Trophoblast cell (in vitro differentiated cells and primary cell): ENCODE measurements around the gene TRIM7.
A peak's percentile ranks its signal among the peaks of the same experiment; 100 is the strongest.

Experiments
- DNase-seq, 2 donors: peaks; one replicate each; pipeline ENCODE4 v3.0.0-alpha.2; 2016
- H2AFZ ChIP-seq: 2 replicates; pipeline ENCODE4 v1.6.1; 2013; ENCODE audit warnings: low read length, moderate library complexity, mild to moderate bottlenecking; ENCODE audit not compliant: insufficient read depth, poor library complexity
- H2AK5ac ChIP-seq: 2 replicates; pipeline ENCODE4 v1.6.1; 2013; ENCODE audit warnings: mild to moderate bottlenecking, low read length
- H2BK120ac ChIP-seq: 2 replicates; pipeline ENCODE4 v1.6.1; 2013; ENCODE audit warnings: low read length, mild to moderate bottlenecking, moderate library complexity; ENCODE audit not compliant: insufficient read depth, poor library complexity
- H2BK12ac ChIP-seq: 2 replicates; pipeline ENCODE4 v1.6.1; 2013; ENCODE audit warnings: mild to moderate bottlenecking, low read length, moderate library complexity
- H2BK5ac ChIP-seq: 2 replicates; pipeline ENCODE4 v1.6.1; 2013; ENCODE audit warnings: low read length, low read depth, moderate library complexity, mild to moderate bottlenecking; ENCODE audit not compliant: poor library complexity
- H3K14ac ChIP-seq: 2 replicates; pipeline ENCODE4 v1.6.1; 2013; ENCODE audit warnings: mild to moderate bottlenecking, low read length
- H3K18ac ChIP-seq: 2 replicates; pipeline ENCODE4 v1.6.1; 2013; ENCODE audit warnings: mild to moderate bottlenecking, low read length
- H3K23ac ChIP-seq: 2 replicates; pipeline ENCODE4 v1.6.1; 2013; ENCODE audit warnings: low read length
- H3K27ac ChIP-seq: 2 replicates; pipeline ENCODE4 v1.5.1; 2013; ENCODE audit warnings: low read depth, mild to moderate bottlenecking, inconsistent platforms, low read length, moderate library complexity
- H3K27me3 ChIP-seq: 2 replicates; pipeline ENCODE4 v1.6.1; 2013; ENCODE audit warnings: inconsistent platforms, mild to moderate bottlenecking, low read length, moderate library complexity; ENCODE audit not compliant: insufficient read depth
- H3K36me3 ChIP-seq, 2 experiments: 1 replicate in 1 of 2; 2 replicates in 1 of 2; pipeline ENCODE4 v1.6.1; 2013; ENCODE audit warnings: low read length in 2 of 2, mild to moderate bottlenecking in 2 of 2, moderate library complexity in 1 of 2; ENCODE audit not compliant: insufficient read depth in 2 of 2, control insufficient read depth in 1 of 2
- H3K4ac ChIP-seq: 2 replicates; pipeline ENCODE4 v1.6.1; 2013; ENCODE audit warnings: low read depth, mild to moderate bottlenecking, low read length, moderate library complexity
- H3K4me1 ChIP-seq, 2 experiments: 1 replicate in 1 of 2; 2 replicates in 1 of 2; pipeline ENCODE4 v1.6.1; 2013; ENCODE audit warnings: low read length in 2 of 2, mild to moderate bottlenecking in 2 of 2, moderate library complexity in 1 of 2; ENCODE audit not compliant: insufficient read depth in 2 of 2, control insufficient read depth in 1 of 2
- H3K4me2 ChIP-seq: 2 replicates; pipeline ENCODE4 v1.6.1; 2013; ENCODE audit warnings: inconsistent platforms, mild to moderate bottlenecking, low read length, moderate library complexity
- H3K4me3 ChIP-seq: 2 replicates; pipeline ENCODE4 v1.5.1; 2013; ENCODE audit warnings: mild to moderate bottlenecking, low read depth, low read length, inconsistent platforms
- H3K79me1 ChIP-seq: one replicate; pipeline ENCODE4 v1.6.1; 2013; ENCODE audit warnings: low read length
- H3K79me2 ChIP-seq: 2 replicates; pipeline ENCODE4 v1.6.1; 2013; ENCODE audit warnings: low read length, mild to moderate bottlenecking; ENCODE audit not compliant: control insufficient read depth, insufficient read depth, poor library complexity
- H3K9ac ChIP-seq: 2 replicates; pipeline ENCODE4 v1.6.1; 2013; ENCODE audit warnings: mild to moderate bottlenecking, low read length
- H3K9me3 ChIP-seq: 2 replicates; pipeline ENCODE4 v1.6.1; 2013; ENCODE audit warnings: low read depth, mild to moderate bottlenecking, control low read depth, inconsistent platforms, low read length; ENCODE audit not compliant: insufficient read depth
- H4K12ac ChIP-seq: 2 replicates; pipeline ENCODE4 v1.6.1; 2013; ENCODE audit warnings: low read depth, mild to moderate bottlenecking, low read length, moderate library complexity
- H4K8ac ChIP-seq: 2 replicates; pipeline ENCODE4 v1.6.1; 2013; ENCODE audit warnings: low read depth, mild to moderate bottlenecking, low read length, moderate library complexity
- H4K91ac ChIP-seq: one replicate; pipeline ENCODE4 v1.6.1; 2013; ENCODE audit warnings: low read depth, mild to moderate bottlenecking, low read length, moderate library complexity
- WGBS: extraction: QIAGEN DNeasy Blood & Tissue Kit; methylation state at CpG from one replicate; pipeline ENCODE4 v1.1.7; 2013; ENCODE audit warnings: missing lambda C conversion rate; ENCODE audit not compliant: insufficient read length, insufficient coverage; ENCODE audit errors: extremely low coverage; 5-methylcytosine and 5-hydroxymethylcytosine counted together

TRIM7 gene

DNA sequence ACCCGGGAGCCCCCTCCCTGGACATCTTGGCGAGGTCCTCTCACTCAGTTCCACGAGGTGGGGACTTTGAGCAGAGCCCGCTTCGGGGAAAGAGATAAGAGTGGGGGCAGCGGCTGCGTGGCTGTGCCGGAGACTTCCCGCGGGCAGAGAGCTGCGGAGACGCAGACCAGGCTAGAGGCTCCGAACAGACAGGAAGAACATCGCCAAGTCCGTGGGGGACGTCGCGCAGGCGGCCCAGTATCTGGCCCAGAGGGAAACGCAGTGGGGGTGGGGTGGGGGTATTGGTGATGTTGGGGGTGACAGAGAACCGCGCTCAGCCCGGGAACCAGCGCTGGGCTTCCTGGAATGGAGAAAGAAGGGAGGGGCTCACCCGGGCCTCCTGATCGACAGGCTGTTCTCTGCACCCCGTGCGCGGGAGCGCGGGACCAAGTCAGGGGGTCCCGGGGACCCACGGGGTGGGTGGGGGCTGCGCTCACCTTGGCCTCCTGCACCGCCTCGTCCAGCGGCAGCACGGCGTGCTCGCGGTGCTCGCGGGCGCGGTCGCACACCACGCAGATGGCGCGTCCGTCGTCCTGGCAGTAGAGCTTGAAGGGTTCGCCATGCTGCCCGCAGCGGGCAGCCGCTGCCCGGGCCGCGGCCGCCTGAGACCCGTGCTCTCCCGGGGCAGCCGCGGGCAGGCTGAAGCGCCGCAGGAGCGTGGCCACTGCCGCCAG is 727 bp downstream of the TRIM7 start:
- Histone ChIP-seq H3K4me3 (peak overlapping the region; percentile 66), H3K18ac (no peak overlapping the region), H4K12ac (no peak overlapping the region), H3K14ac (no peak overlapping the region), H2AK5ac (no peak overlapping the region), H3K4me1 (peaks cover 14 to 24% of the 10 kb centered on the region in 2 experiments), H3K27ac (no peak overlapping the region), H4K8ac (no peak overlapping the region), H3K27me3 (peaks cover 31% of the 10 kb centered on the region), H2BK12ac (no peak overlapping the region), H3K36me3 (no peaks in the 10 kb centered on the region), H3K79me1 (no peaks in the 10 kb centered on the region), H3K4me2 (peak overlapping the region; percentile 69), H2BK5ac (no peak overlapping the region), H4K91ac (no peak overlapping the region), H3K9ac (no peak overlapping the region), H2BK120ac (no peak overlapping the region), H3K79me2 (no peaks in the 10 kb centered on the region), H3K23ac (no peak overlapping the region), H2AFZ (no peak overlapping the region), H3K4ac (no peak overlapping the region), H3K9me3 (peaks cover 3% of the 10 kb centered on the region)
- WGBS = no CpG with 5 or more reads among the region's 67 CpGs
- peak in 1 of 2 donors; percentile 38 for DNase-seq

- WGBS = no CpG with 5 or more reads among the region's 17 CpGs
These were observed 1.3 kb downstream of the TRIM7 start for GRCh38 chr5:181203777-181204112.

GRCh38 chr5:181203093-181203711 is 1.8 kb downstream of the TRIM7 start:
- peak in 1 of 2 donors; percentile 50 for DNase-seq
- H2BK5ac ChIP-seq = no peak overlapping the region
- no peak overlapping the region for H2AFZ ChIP-seq
- H3K27me3 ChIP-seq = peaks cover 31% of the 10 kb centered on the region
- no peak overlapping the region for H4K12ac ChIP-seq
- H3K4me3 ChIP-seq = peak overlapping the region; percentile 30
- H2AK5ac ChIP-seq = no peak overlapping the region
- no CpG with 5 or more reads among the region's 11 CpGs for WGBS
- H3K4me1 ChIP-seq = peaks cover 14 to 24% of the 10 kb centered on the region in 2 experiments
- H4K91ac ChIP-seq = no peak overlapping the region
- no peaks in the 10 kb centered on the region for H3K79me2 ChIP-seq
- H3K14ac ChIP-seq = no peak overlapping the region
- no peaks in the 10 kb centered on the region for H3K36me3 ChIP-seq
- H3K23ac ChIP-seq = no peak overlapping the region
- no peak overlapping the region for H2BK120ac ChIP-seq
- no peaks in the 10 kb centered on the region for H3K79me1 ChIP-seq
- no peak overlapping the region for H3K18ac ChIP-seq
- peaks cover 3% of the 10 kb centered on the region for H3K9me3 ChIP-seq
- H3K4me2 ChIP-seq = no peak overlapping the region
- no peak overlapping the region for H3K4ac ChIP-seq
- no peak overlapping the region for H3K27ac ChIP-seq
- no peak overlapping the region for H4K8ac ChIP-seq
- H3K9ac ChIP-seq = no peak overlapping the region
- H2BK12ac ChIP-seq = no peak overlapping the region

More at GRCh38 chr5:181203777-181204112, 1.3 kb downstream of the TRIM7 start:
- Histone ChIP-seq H4K12ac (no peak overlapping the region), H3K18ac (no peak overlapping the region), H3K79me2 (no peaks in the 10 kb centered on the region), H2BK120ac (no peak overlapping the region), H2BK12ac (no peak overlapping the region), H3K4me1 (peaks cover 14 to 24% of the 10 kb centered on the region in 2 experiments), H3K79me1 (no peaks in the 10 kb centered on the region), H2AFZ (no peak overlapping the region), H2BK5ac (no peak overlapping the region), H3K9ac (no peak overlapping the region), H4K8ac (no peak overlapping the region), H3K27me3 (peaks cover 31% of the 10 kb centered on the region), H3K27ac (no peak overlapping the region), H3K4ac (no peak overlapping the region), H3K9me3 (peaks cover 3% of the 10 kb centered on the region), H3K14ac (no peak overlapping the region), H3K4me2 (peak overlapping the region; percentile 69), H3K36me3 (no peaks in the 10 kb centered on the region), H4K91ac (no peak overlapping the region), H3K4me3 (peak overlapping the region; percentile 30), H3K23ac (no peak overlapping the region), H2AK5ac (no peak overlapping the region)
- no peak for DNase-seq

GRCh38 chr5:181200816-181201215 is 4.2 kb downstream of the TRIM7 start:
- Histone ChIP-seq H3K27me3 (peaks cover 27% of the 10 kb centered on the region), H2BK12ac (no peak overlapping the region), H3K36me3 (no peaks in the 10 kb centered on the region)

More at GRCh38 chr5:181200816-181201215, 4.2 kb downstream of the TRIM7 start:
- Histone ChIP-seq H3K4me1 (peaks cover 14 to 27% of the 10 kb centered on the region in 2 experiments), H3K79me2 (no peaks in the 10 kb centered on the region), H4K91ac (no peak overlapping the region), H3K4ac (no peak overlapping the region), H2AK5ac (no peak overlapping the region), H2AFZ (no peak overlapping the region), H3K23ac (no peak overlapping the region), H2BK120ac (no peak overlapping the region), H3K18ac (no peak overlapping the region), H3K79me1 (no peaks in the 10 kb centered on the region), H4K8ac (no peak overlapping the region), H3K9me3 (peaks cover 3% of the 10 kb centered on the region), H3K4me3 (no peak overlapping the region), H4K12ac (no peak overlapping the region), H3K9ac (no peak overlapping the region), H3K4me2 (no peak overlapping the region), H3K27ac (no peak overlapping the region), H3K14ac (no peak overlapping the region), H2BK5ac (no peak overlapping the region)
- no CpG with 5 or more reads among the region's 4 CpGs for WGBS
- DNase-seq = no peak
